Keratinocyte (primary cell): ENCODE data around the gene AIMP1. TPM values are rescaled to one million over a fixed set of nuclear protein-coding genes. Genes with fewer than 3 reads are reported as not detected.

Source experiments
- DNase-seq: peaks from one replicate; pipeline ENCODE4 v3.0.0-alpha.2; 2011; ENCODE audit warnings: low read depth, missing footprints, low spot score
- FAIRE-seq: peaks from 2 replicates; lab custom pipeline; 2011; peaks lifted over from hg19 to GRCh38; lab: Jason Lieb, UNC
- H2AFZ ChIP-seq: 2 replicates; pipeline ENCODE4 v1.6.0; 2012; ENCODE audit warnings: low read length, control low read depth, inconsistent platforms; ENCODE audit not compliant: control insufficient read depth
- H3K27ac ChIP-seq: 2 replicates; pipeline ENCODE4 v1.5.1; 2011; ENCODE audit warnings: low read length; ENCODE audit not compliant: control insufficient read depth, insufficient read depth
- H3K27me3 ChIP-seq: 3 replicates; pipeline ENCODE4 v1.6.0; 2011; ENCODE audit warnings: low read length; ENCODE audit not compliant: control insufficient read depth, insufficient read depth; ENCODE audit errors: extremely low read depth
- H3K36me3 ChIP-seq, 2 experiments: 2 replicates in 1 of 2; 3 replicates in 1 of 2; pipeline ENCODE4 v1.5.1; 2011; ENCODE audit warnings: low read length in 2 of 2, mild to moderate bottlenecking in 1 of 2; ENCODE audit not compliant: control insufficient read depth in 2 of 2, insufficient read depth in 2 of 2; ENCODE audit errors: extremely low read depth in 1 of 2
- H3K4me1 ChIP-seq: 3 replicates; pipeline ENCODE4 v1.5.1; 2011; ENCODE audit warnings: low read length; ENCODE audit not compliant: control insufficient read depth, insufficient read depth; ENCODE audit errors: extremely low read depth
- H3K4me2 ChIP-seq: 3 replicates; pipeline ENCODE4 v1.6.0; 2011; ENCODE audit warnings: low read depth, low read length; ENCODE audit not compliant: control insufficient read depth, insufficient read depth; ENCODE audit errors: extremely low read depth
- H3K4me3 ChIP-seq, 3 experiments: fragments of 200-600 bp in 1 of 3; sonication (generic) in 1 of 3; 2 replicates in 2 of 3; 3 replicates in 1 of 3; pipeline ENCODE4 v1.5.1; 2011 to 2016; ENCODE audit warnings: low read length in 3 of 3, mild to moderate bottlenecking in 3 of 3, control low read depth in 2 of 3, inconsistent platforms in 1 of 3, low read depth in 1 of 3, mixed read lengths in 1 of 3, mixed run types in 1 of 3, moderate library complexity in 1 of 3; ENCODE audit not compliant: control insufficient read depth in 2 of 3, insufficient read depth in 2 of 3; ENCODE audit errors: extremely low read depth in 1 of 3
- H3K79me2 ChIP-seq: 2 replicates; pipeline ENCODE4 v1.6.0; 2012; ENCODE audit warnings: low read length; ENCODE audit not compliant: control insufficient read depth, insufficient read depth
- H3K9ac ChIP-seq: 3 replicates; pipeline ENCODE4 v1.6.0; 2011; ENCODE audit warnings: low read length; ENCODE audit not compliant: control insufficient read depth, insufficient read depth; ENCODE audit errors: extremely low read depth
- H3K9me1 ChIP-seq: 3 replicates; pipeline ENCODE4 v1.6.0; 2011; ENCODE audit warnings: low read length; ENCODE audit not compliant: control insufficient read depth, insufficient read depth; ENCODE audit errors: extremely low read depth
- H3K9me3 ChIP-seq: 2 replicates; pipeline ENCODE4 v1.5.1; 2012; ENCODE audit warnings: low read depth, low read length; ENCODE audit not compliant: control insufficient read depth
- H4K20me1 ChIP-seq: 3 replicates; pipeline ENCODE4 v1.6.0; 2011; ENCODE audit warnings: low read length; ENCODE audit not compliant: control insufficient read depth, insufficient read depth; ENCODE audit errors: extremely low read depth
- EZH2 ChIP-seq: IDR thresholded peaks from one replicate; pipeline ENCODE4 v1.6.1; 2012; ENCODE audit warnings: inconsistent platforms, mild to moderate bottlenecking, low read length, moderate library complexity
- dilution Hi-C: fragments of 300-500 bp; cut with MboI; formaldehyde crosslinking; loops from one replicate; pipeline ENCODE4 v1.7.0; 2020; ENCODE audit warnings: low sequenced_read_pairs; ENCODE audit not compliant: extremely low pct_ligation_motif_present
- polyA plus RNA-seq, 5 experiments: library from polyadenylated mRNA; depleted of rRNA in 3 of 5; stranded (reverse) in 3 of 5; stranded (forward) in 1 of 5; unstranded in 1 of 5; fragments of >200 nt; gene quantifications; 1 replicate in 1 of 5; 2 replicates in 3 of 5; 3 replicates in 1 of 5; pipeline versions ENCODE4 v1.2.1 to v1.2.3, GENCODE V29; 2011 to 2012; ENCODE audit warnings: missing spikeins in 2 of 5, low read depth in 1 of 5, low replicate concordance in 1 of 5
- TF ChIP-seq, protein P1 (sequence below), 3 experiments: IDR thresholded peaks in 1 of 3; conservative IDR thresholded peaks in 1 of 3; optimal IDR thresholded peaks in 1 of 3; 2 replicates in 2 of 3; 3 replicates in 1 of 3; pipeline versions ENCODE3 to v1.5.1; 2011; ENCODE audit warnings: low read length in 3 of 3, mild to moderate bottlenecking in 3 of 3, moderate library complexity in 2 of 3, control low read depth in 1 of 3, inconsistent platforms in 1 of 3; ENCODE audit not compliant: insufficient read depth in 2 of 3; ENCODE audit errors: extremely low read depth in 1 of 3

AIMP1 gene
- polyA plus RNA-seq, 1 donor (not counting 4 experiments of a cell fraction or from before 2014, with no cell fraction given), result 52.9 TPM

DNA sequence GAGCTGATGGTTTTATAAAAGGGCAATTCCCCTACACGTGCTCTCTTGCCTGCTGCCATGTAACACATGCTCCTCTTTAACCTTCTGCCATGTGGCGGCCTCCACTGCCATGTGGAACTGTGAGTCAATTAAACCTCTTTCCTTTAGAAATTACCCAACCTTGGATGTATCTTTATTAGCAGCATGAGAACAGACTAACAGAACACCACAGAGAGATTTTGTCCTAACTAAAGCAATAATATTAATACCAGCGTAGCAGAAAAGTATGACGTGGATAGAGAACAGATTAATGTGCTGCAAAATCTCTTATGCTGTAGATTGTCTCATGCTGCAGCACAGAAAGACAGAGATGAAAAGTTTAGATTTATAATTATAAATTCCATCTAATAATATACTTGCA, 23.1 kb downstream of the AIMP1 start:
- DNase-seq (no peak), FAIRE-seq (no peak)
- H3K36me3 ChIP-seq, result peaks cover 4 to 12% of the 10 kb centered on the region in 2 experiments
- peaks cover 46% of the 10 kb centered on the region for H3K79me2 ChIP-seq
- no peak overlapping the region for H3K4me2 ChIP-seq
- no peaks in the 10 kb centered on the region for H3K27me3 ChIP-seq
- H3K4me1 ChIP-seq, result no peaks in the 10 kb centered on the region
- H3K27ac ChIP-seq, result no peak overlapping the region
- dilution Hi-C loops, result no loop called here
- no peak overlapping the region for H3K4me3 ChIP-seq
- H3K9ac ChIP-seq, result no peak overlapping the region
- TF ChIP-seq EZH2, result no peak
- TF ChIP-seq, protein P1, sequence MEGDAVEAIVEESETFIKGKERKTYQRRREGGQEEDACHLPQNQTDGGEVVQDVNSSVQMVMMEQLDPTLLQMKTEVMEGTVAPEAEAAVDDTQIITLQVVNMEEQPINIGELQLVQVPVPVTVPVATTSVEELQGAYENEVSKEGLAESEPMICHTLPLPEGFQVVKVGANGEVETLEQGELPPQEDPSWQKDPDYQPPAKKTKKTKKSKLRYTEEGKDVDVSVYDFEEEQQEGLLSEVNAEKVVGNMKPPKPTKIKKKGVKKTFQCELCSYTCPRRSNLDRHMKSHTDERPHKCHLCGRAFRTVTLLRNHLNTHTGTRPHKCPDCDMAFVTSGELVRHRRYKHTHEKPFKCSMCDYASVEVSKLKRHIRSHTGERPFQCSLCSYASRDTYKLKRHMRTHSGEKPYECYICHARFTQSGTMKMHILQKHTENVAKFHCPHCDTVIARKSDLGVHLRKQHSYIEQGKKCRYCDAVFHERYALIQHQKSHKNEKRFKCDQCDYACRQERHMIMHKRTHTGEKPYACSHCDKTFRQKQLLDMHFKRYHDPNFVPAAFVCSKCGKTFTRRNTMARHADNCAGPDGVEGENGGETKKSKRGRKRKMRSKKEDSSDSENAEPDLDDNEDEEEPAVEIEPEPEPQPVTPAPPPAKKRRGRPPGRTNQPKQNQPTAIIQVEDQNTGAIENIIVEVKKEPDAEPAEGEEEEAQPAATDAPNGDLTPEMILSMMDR (optimal IDR thresholded peaks at IDR 0.05 in 1 of 3, IDR thresholded peaks at IDR 0.05 in 1 of 3, conservative IDR thresholded peaks at IDR 0.05 in 1 of 3; ENCODE audit: extremely low read depth in 1 of 3, insufficient read depth in 2 of 3, low read length in 3 of 3), result no peak
- H2AFZ ChIP-seq, result no peak overlapping the region
- no peaks in the 10 kb centered on the region for H3K9me3 ChIP-seq
- no peaks in the 10 kb centered on the region for H3K9me1 ChIP-seq
- H4K20me1 ChIP-seq, result no peaks in the 10 kb centered on the region

DNA sequence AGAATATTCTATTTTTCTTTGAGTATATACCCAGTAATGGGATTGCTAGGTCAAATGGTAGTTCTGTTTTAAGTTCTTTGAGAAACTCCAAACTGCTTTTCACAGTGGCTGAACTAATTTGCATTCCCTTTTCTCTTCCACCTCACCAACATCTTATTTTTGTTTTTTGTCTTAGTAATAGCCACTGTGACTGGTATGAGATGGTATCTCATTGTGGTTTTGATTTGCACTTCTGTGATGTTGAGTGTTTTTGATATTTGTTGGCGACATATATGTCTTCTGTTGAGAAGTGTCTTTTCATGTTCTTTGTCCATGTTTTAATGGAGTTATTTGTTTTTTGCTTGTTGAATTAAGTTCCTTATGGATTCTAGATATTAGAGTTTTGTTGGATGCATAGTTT, 24.4 kb downstream of the AIMP1 start:
- Histone ChIP-seq H3K79me2 (peaks cover 47% of the 10 kb centered on the region), H3K9ac (no peak overlapping the region), H2AFZ (no peak overlapping the region), H3K4me3 (no peak overlapping the region), H3K27me3 (no peaks in the 10 kb centered on the region), H3K36me3 (peaks cover 4 to 12% of the 10 kb centered on the region in 2 experiments), H3K9me1 (no peaks in the 10 kb centered on the region), H3K4me2 (no peak overlapping the region), H3K4me1 (no peaks in the 10 kb centered on the region), H3K27ac (no peak overlapping the region), H4K20me1 (no peaks in the 10 kb centered on the region), H3K9me3 (no peaks in the 10 kb centered on the region)
- dilution Hi-C loops, result no loop called here
- no peak for TF ChIP-seq EZH2
- TF ChIP-seq, protein P1 (optimal IDR thresholded peaks at IDR 0.05 in 1 of 3, IDR thresholded peaks at IDR 0.05 in 1 of 3, conservative IDR thresholded peaks at IDR 0.05 in 1 of 3; ENCODE audit: extremely low read depth in 1 of 3, insufficient read depth in 2 of 3, low read length in 3 of 3), result no peak
- DNase-seq (no peak), FAIRE-seq (no peak)
